Uterus (tissue), 2 donors: ENCODE results near the gene NTRK3.

Source experiments
- POLR2A ChIP-seq, 2 donors: fragments of 450-650 bp; IDR thresholded peaks; one replicate each; pipeline ENCODE4 v1.6.1; 2016; ENCODE audit warnings: antibody characterized with exemption in 2 of 2, mild to moderate bottlenecking in 1 of 2, moderate library complexity in 1 of 2
- TF ChIP-seq, protein P1 (sequence below), 4 experiments: fragments of 200-600 bp in 2 of 4; fragments of 450-650 bp in 2 of 4; sonication (generic) in 2 of 4; IDR thresholded peaks; one replicate each; pipeline ENCODE4 v1.5.1; 2016 to 2019; ENCODE audit warnings: antibody characterized with exemption in 4 of 4, mild to moderate bottlenecking in 2 of 4, moderate library complexity in 1 of 4

DNA sequence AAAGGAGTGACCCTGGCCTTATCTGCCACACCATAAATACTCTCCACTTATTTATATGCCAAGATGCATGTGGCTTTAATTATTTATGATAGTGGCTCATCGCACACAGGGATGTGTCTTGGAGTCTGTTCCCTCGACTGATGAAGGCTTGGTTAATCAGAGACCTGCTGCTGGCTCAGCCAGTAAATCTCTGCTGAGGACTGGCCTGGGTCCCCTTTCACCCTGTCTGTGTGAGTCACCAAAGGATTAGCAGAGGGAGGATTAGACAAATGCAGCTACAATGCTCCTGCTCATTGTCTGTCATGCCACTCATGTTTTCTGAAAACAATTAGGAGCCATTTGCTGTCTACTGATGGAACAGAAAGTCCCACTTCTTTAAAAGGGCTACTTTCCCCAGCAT, 226.8 kb downstream of the NTRK3 start:
- TF ChIP-seq, protein P1, sequence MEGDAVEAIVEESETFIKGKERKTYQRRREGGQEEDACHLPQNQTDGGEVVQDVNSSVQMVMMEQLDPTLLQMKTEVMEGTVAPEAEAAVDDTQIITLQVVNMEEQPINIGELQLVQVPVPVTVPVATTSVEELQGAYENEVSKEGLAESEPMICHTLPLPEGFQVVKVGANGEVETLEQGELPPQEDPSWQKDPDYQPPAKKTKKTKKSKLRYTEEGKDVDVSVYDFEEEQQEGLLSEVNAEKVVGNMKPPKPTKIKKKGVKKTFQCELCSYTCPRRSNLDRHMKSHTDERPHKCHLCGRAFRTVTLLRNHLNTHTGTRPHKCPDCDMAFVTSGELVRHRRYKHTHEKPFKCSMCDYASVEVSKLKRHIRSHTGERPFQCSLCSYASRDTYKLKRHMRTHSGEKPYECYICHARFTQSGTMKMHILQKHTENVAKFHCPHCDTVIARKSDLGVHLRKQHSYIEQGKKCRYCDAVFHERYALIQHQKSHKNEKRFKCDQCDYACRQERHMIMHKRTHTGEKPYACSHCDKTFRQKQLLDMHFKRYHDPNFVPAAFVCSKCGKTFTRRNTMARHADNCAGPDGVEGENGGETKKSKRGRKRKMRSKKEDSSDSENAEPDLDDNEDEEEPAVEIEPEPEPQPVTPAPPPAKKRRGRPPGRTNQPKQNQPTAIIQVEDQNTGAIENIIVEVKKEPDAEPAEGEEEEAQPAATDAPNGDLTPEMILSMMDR (IDR thresholded peaks at IDR 0.05): no peak
- TF ChIP-seq POLR2A (IDR thresholded peaks at IDR 0.05): no peak
